NCI-H510A treated with DMSO at 0.1 percent for 48 hours (cell line): Measurements from ENCODE around the gene DLG5.

Experiments used
- DNase-seq: peaks from one replicate; lab custom pipeline; 2025; lab: John Stamatoyannopoulos, UW

DLG5 gene

DNA sequence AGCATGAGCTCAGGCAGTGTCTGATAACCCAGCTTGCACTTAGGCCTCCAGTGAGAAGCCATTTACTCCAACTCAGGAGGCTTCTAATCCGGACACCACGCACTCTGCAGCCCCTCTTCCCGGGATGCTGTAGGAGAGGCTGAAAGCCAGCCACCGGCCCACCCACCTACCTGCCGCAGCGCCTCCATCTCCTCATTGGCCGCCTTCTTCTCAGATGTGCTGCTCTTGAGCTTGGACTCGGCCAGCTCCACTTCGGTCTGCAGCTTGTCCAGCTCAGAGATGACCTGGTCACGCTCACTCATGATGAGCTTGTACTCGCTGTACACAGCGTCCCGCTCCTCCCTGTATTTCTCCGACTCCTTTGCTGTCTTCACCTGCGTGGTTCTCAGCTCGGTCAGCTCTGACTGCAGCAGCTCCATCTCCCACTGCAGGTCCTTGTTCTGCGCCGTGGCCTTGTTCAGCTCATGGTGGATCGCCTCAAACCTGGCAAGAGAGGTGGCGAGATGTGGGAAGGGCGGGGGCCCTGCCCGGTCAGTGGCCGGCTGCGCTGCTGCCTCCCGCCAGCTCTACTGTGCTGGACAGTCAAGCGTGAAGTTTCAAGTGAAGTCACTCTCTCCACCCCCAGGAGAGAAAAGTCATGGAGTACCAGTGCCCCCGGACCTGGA, 84.7 kb downstream of the DLG5 start:
- DNase-seq, result no peak

DNA sequence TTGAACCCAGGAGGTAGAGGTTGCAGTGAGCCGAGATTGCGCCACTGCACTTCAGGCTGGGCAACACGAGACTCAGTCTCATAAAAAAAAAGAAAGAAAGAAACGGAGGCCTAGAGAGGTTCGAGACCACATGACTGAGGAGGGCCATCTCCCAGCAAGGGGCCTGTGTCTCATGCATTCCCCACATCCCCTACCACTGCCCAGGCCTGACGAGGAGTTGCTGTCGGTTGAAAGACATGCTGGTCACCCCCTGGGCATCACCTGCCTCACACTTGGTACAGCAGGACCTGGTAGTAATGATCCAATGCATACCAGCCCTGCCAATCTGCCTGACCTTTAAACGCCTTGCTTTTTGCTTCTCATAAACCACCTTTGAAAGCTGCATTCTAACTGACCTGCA, 85.9 kb downstream of the DLG5 start:
- DNase-seq, result no peak

GRCh38 chr10:77837925-77838595, 88.5 kb downstream of the DLG5 start:
- DNase-seq, result no peak

GRCh38 chr10:77837248-77837924, 89.2 kb downstream of the DLG5 start:
- DNase-seq, result peak; percentile 83

- peak; percentile 92 for DNase-seq
Measured at GRCh38 chr10:77836299-77836820, 90.2 kb downstream of the DLG5 start.

GRCh38 chr10:77835669-77836086, 90.9 kb downstream of the DLG5 start:
- DNase-seq, result no peak

DNA sequence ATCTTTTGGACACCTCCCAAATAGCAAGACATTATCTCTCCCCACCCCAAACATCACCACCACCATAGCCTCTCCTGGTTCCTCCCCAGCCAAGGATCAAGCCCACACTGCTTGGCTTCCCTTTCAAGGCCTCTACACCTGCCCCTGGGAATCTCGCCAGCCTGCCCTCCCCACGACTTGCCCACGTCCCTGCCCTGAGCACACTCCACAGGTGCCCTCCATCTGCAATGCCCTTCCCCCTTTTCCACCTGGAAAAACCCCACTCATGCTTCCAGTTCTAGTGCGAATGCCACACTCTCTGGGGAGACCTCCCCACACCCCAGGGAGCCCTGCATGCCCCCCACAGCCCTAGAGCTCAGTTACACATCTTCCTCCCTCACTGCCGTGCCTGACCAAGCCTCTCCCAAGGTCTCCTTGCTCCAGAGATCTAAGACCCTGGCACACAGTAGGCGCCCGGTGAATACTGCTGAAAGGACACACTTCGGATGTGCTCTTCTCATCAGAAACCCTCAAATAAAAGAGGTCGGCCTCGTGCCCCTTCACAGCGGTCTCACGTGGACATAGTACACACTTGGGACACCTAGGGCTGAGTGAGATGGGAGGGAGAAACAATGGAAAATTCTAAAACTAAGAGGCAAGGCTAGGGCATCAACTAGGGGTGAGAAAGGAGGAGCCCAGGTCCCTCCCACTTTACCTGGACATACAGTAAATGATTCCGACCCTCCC, 91.4 kb downstream of the DLG5 start:
- DNase-seq, result no peak

DNA sequence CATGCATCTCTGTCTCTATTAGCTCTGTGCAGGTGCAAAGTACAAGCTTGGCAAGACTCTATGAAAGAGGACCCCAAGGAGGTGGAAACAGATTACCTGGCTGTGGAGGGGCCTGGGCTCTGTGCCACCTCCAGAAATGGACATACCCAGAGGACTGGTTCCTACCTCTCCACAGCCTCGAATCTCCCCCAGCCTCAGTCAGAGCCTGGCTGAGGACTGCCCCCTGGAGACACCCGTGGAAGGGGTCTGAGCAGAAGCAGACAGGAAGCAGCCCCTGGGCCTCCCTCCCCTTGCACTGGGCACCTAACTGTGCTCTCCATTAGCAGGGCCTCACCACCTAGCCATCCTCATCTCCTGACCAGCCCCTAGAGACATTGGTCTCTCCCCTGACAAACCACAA, 92.0 kb downstream of the DLG5 start:
- no peak for DNase-seq

GRCh38 chr10:77833792-77834191, 92.8 kb downstream of the DLG5 start:
- DNase-seq, result no peak

DNA sequence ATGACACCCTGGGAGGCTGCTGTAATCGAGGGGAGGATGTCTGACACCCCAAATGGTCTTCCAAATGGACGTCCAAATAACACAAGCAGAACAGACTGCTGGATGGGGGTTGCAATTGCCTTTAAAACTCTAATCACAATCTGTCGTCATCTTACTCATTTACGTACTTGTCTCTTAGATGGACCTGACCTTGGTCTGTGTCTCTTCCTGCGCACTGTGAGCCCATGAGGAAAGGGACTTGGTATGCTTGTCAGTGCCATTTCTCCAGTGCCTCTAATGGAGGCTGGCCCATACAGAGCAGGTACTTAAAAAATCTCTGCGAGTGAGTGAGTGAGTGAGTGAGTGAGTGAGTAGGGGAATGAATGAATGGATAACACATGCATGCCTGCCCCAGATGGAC, 93.3 kb downstream of the DLG5 start:
- no peak for DNase-seq

DNA sequence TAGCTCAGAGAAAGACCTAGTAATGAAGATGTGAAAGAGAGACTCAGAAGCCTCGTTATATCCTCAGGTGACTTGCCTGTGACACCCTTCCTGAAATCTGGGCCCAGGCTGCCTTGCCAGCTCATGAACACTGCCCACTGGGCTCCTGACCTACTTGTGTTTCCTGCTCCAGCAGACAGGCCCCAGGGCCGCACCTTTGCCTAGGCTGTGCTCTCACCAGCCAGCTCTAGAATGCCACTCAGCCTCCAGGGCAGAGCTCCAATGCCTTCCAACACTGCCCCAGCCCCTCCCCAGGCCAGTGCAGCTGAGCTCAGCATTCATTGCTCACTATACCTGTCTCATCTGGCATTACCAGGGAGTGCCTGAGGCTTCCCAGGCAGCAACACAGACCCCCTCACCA, 94.3 kb downstream of the DLG5 start:
- no peak for DNase-seq

DNA sequence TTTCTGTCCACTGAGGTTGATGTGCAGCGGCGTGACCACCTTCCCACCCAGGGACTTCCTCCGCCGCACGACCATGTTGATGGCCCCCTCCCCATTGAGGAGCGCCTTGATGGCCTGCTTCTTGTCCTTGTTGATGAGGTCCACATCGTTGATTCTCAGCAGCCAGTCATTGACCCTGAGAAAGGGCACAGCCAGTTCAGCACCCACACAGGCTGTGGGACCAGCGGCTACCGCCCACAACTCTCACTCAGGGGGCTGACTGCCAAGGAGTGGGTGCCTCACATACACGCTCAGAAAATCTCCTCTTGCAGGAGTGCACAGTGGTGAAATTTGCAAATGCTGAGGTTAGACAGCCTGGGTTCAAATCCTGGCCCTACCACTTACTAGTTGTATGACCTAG, 97.2 kb downstream of the DLG5 start:
- DNase-seq, result no peak

DNA sequence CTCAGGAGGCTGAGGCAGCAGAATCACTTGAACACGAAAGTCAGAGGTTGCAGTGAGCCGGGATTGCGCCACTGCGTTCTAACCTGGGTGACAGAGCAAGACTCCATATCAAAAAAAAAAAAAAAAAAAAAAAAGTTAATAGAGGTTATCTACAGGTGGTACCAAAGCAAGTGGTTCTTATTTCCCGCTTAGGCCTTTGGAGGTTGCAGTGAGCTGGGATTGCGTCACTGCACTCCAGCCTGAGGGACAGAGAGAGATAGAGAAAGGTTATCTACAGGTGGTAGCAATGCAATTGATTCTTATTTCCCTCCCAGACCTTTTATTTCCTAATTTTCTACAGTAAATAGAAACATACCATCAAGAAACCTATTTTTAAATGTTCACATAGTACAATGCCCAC, 98.2 kb downstream of the DLG5 start:
- DNase-seq, result no peak

DNA sequence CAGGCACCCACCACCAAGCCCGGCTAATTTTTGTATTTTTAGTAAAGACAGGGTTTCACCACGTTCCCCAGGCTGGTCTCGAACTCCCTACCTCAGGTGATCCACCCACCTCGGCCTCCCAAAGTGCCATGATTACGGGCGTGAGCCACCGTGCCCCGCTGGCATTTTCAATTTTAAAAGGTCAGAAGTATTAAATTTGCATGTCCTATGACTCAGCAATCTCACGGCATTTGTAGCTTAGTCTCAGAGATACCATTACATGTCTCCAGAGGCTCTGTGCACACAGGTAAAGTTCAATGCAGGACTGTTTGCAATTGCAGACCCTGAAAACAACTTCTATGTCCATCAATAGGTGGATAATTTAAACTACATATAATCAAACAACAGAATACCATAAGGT, 99.2 kb downstream of the DLG5 start:
- DNase-seq, result no peak

DNA sequence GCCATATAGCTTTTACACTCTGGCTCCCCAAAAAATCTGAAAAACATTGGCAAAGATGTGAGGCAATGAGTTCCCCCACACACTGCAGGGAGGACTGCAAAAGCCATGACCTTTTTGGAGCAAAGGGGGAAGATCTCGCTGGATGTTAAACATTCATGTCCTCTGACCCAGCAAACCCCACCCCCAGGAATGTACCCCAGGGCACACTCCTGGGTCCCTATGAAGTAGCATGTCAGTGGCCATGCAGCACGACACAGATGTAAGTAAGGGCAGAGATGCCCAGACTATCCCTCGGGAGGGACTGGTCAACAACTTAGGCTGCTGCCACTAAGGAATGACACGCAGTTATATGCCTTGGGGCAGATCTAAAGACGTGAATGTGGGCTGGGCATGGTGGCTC, 100.6 kb downstream of the DLG5 start:
- no peak for DNase-seq

GRCh38 chr10:77824908-77825307, 101.6 kb downstream of the DLG5 start:
- DNase-seq, result no peak

DNA sequence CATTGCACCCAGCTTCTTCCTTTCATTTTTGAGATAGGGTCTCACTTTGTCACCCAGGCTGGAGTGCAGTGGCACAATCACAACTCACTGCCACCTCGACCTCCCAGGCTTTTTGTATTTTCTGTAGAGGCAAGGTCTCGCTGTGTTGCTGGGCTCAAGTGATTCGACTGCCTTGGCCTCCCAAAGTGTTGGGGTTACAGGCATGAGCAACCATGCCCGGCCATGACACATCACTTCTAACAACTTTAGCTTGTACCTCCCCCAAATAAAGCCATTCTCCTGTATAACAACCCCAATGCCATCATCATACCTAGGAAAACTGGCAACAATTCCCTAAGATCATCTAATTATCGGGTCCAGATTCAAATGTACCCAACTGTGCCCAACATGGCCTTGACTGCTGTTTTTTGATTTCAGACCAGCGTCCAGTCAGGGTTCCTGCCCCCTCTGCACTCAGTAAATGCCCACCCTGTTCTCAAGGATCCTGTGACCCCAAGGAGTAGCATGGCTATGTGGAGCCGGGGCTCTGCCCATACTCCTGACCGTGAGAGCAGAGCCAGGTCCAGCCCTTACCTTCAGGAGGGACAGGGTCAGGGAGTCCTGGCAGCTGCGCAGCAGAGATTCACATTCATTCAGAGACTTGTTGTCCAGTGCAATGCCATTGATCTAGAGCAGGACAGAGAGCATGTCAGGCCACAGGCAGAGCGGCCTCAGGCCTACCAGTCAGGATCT, 102.6 kb downstream of the DLG5 start:
- no peak for DNase-seq

DNA sequence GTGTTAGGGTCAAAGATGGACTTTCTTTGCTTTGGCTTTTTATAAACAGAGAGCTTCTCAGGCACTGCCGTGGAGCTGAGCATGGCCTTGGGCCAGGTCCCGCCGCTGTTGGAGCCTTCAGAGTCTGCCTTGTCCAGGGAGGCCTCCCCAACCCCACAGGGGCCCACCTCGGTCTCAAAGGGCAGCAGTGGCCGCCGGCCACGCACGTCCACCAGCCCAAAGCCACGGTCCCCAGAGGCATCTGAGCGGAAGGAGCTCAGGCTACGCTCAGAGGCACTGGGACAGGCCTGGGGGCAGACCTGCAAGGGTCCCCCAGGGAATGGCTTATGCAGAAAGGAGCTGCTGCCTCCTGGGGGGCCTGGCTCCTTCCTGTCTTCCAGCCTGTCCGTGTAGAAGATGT, 105.0 kb downstream of the DLG5 start:
- no peak for DNase-seq

- DNase-seq, result no peak
Measured at GRCh38 chr10:77821036-77821435, 105.5 kb downstream of the DLG5 start.

DNA sequence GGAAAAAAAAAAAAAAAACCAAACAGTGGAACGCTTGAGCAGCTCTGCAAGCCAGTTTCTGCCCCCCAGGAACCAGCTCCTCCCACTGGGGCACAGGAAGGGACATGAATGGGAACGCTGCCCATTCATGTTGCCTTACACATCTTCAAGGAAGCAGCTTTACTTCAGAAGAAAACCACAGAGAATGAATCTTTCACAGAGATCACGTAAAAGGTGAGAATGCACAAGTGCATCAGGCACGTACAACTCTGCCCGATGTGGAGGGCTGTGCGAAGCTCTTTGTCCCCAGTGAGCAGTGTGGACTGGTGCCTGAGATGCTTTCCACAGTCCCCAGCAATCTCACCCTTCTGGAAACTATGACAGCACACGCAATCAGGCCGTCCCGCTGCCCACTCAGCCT, 106.2 kb downstream of the DLG5 start:
- no peak for DNase-seq

GRCh38 chr10:77819210-77820112, 107.1 kb downstream of the DLG5 start:
- DNase-seq, result no peak
